HAP-1 (cell line): ENCODE data around the gene OSTM1.

Experiments
- DNase-seq, 2 experiments: peaks; one replicate each; pipeline ENCODE4 v3.0.0-alpha.2; 2016 to 2020; ENCODE audit warnings: low spot score in 2 of 2
- H3K27me3 ChIP-seq: fragments of 250-450 bp; sonication (Bioruptor Pico); 2 replicates; pipeline ENCODE4 v1.5.1; 2020; ENCODE audit warnings: low read depth, mild to moderate bottlenecking, moderate library complexity
- H3K36me3 ChIP-seq: fragments of 250-450 bp; sonication (Bioruptor Pico); replicated peaks from 2 replicates; pipeline ENCODE4 v1.5.1; 2020; ENCODE audit warnings: mild to moderate bottlenecking
- H3K4me1 ChIP-seq: fragments of 250-450 bp; sonication (Bioruptor Pico); 2 replicates; pipeline ENCODE4 v1.5.1; 2020; ENCODE audit warnings: mild to moderate bottlenecking
- H3K4me3 ChIP-seq: fragments of 250-450 bp; sonication (Bioruptor Pico); 2 replicates; pipeline ENCODE4 v1.5.1; 2020; ENCODE audit warnings: mild to moderate bottlenecking, moderate library complexity
- H3K9me3 ChIP-seq: fragments of 250-450 bp; sonication (Bioruptor Pico); 2 replicates; pipeline ENCODE4 v1.5.1; 2020; ENCODE audit warnings: mild to moderate bottlenecking, moderate library complexity
- in situ Hi-C: fragments of 300-500 bp; cut with MboI; formaldehyde crosslinking; loops from 3 replicates; pipeline ENCODE4 v1.14.3; 2020; ENCODE audit warnings: low sequenced_read_pairs, inconsistent platforms, mixed read lengths

The OSTM1 gene

GRCh38 chr6:108114841-108115597 lies 40.5 kb upstream of the OSTM1 start:
- DNase-seq, result no peak
- Histone ChIP-seq H3K4me3 (no peak overlapping the region), H3K36me3 (no peaks in the 10 kb centered on the region), H3K9me3 (no peaks in the 10 kb centered on the region), H3K27me3 (no peaks in the 10 kb centered on the region), H3K4me1 (no peaks in the 10 kb centered on the region; the same call in 1 of the 2 replicates)
- in situ Hi-C loops, result loop anchor here (5.0 to 25.0 kb wide), 3 partner anchors 380 to 947 kb away; no protein-coding TSS in a partner anchor

- Histone ChIP-seq H3K36me3 (no peaks in the 10 kb centered on the region), H3K4me1 (no peaks in the 10 kb centered on the region; the same call in 1 of the 2 replicates), H3K4me3 (no peak overlapping the region), H3K27me3 (no peaks in the 10 kb centered on the region), H3K9me3 (no peaks in the 10 kb centered on the region; the same call in 1 of the 2 replicates)
- in situ Hi-C loops, result loop anchor here (5.0 to 25.0 kb wide), 3 partner anchors 381 to 948 kb away; no protein-coding TSS in a partner anchor
- DNase-seq, result peak; percentile 68 to 69
Measured at GRCh38 chr6:108113557-108114519, 39.3 kb upstream of the OSTM1 start.

GRCh38 chr6:108108374-108108773 lies 33.8 kb upstream of the OSTM1 start:
- H3K36me3 ChIP-seq, result no peaks in the 10 kb centered on the region
- DNase-seq, result no peak
- no peaks in the 10 kb centered on the region; the same call in 1 of the 2 replicates for H3K9me3 ChIP-seq
- no peaks in the 10 kb centered on the region for H3K27me3 ChIP-seq
- no peak overlapping the region for H3K4me3 ChIP-seq
- no peaks in the 10 kb centered on the region for H3K4me1 ChIP-seq
- in situ Hi-C loops, result loop anchor here (25.0 kb wide), 1 partner anchor 954 kb away; no protein-coding TSS in a partner anchor

GRCh38 chr6:108107102-108107501 lies 32.6 kb upstream of the OSTM1 start:
- no peaks in the 10 kb centered on the region for H3K4me1 ChIP-seq
- in situ Hi-C loops, result loop anchor here (25.0 kb wide), 1 partner anchor 955 kb away; no protein-coding TSS in a partner anchor
- H3K9me3 ChIP-seq, result no peaks in the 10 kb centered on the region; the same call in 1 of the 2 replicates
- DNase-seq, result no peak
- no peaks in the 10 kb centered on the region for H3K27me3 ChIP-seq
- no peak overlapping the region for H3K4me3 ChIP-seq
- no peaks in the 10 kb centered on the region for H3K36me3 ChIP-seq

- Histone ChIP-seq H3K9me3 (no peaks in the 10 kb centered on the region; the same call in 1 of the 2 replicates), H3K4me1 (no peaks in the 10 kb centered on the region), H3K36me3 (no peaks in the 10 kb centered on the region), H3K27me3 (no peaks in the 10 kb centered on the region), H3K4me3 (no peak overlapping the region)
- no peak for DNase-seq
- in situ Hi-C loops, result loop anchor here (25.0 kb wide), 1 partner anchor 956 kb away; no protein-coding TSS in a partner anchor
Measured at GRCh38 chr6:108106694-108107093, 32.2 kb upstream of the OSTM1 start.

GRCh38 chr6:108106261-108106660 lies 31.7 kb upstream of the OSTM1 start:
- Histone ChIP-seq H3K36me3 (no peaks in the 10 kb centered on the region), H3K4me1 (no peaks in the 10 kb centered on the region), H3K27me3 (no peaks in the 10 kb centered on the region), H3K9me3 (no peaks in the 10 kb centered on the region; the same call in 1 of the 2 replicates), H3K4me3 (no peak overlapping the region)
- in situ Hi-C loops, result loop anchor here (25.0 kb wide), 1 partner anchor 956 kb away; no protein-coding TSS in a partner anchor
- peak; percentile 52 to 53 for DNase-seq

GRCh38 chr6:108105571-108105970 lies 31.0 kb upstream of the OSTM1 start:
- no peak for DNase-seq
- no peaks in the 10 kb centered on the region for H3K36me3 ChIP-seq
- no peaks in the 10 kb centered on the region for H3K4me1 ChIP-seq
- H3K4me3 ChIP-seq, result no peak overlapping the region
- in situ Hi-C loops, result loop anchor here (25.0 kb wide), 1 partner anchor 957 kb away; no protein-coding TSS in a partner anchor
- no peaks in the 10 kb centered on the region for H3K27me3 ChIP-seq
- no peaks in the 10 kb centered on the region; the same call in 1 of the 2 replicates for H3K9me3 ChIP-seq

- Histone ChIP-seq H3K4me3 (no peak overlapping the region), H3K36me3 (no peaks in the 10 kb centered on the region), H3K9me3 (no peaks in the 10 kb centered on the region), H3K4me1 (no peaks in the 10 kb centered on the region), H3K27me3 (peaks cover 4% of the 10 kb centered on the region)
- in situ Hi-C loops, result loop anchor here (25.0 kb wide), 1 partner anchor 959 kb away; no protein-coding TSS in a partner anchor
- DNase-seq, result no peak
Measured at GRCh38 chr6:108102965-108103364, 28.4 kb upstream of the OSTM1 start.

GRCh38 chr6:108100003-108100402 lies 25.5 kb upstream of the OSTM1 start:
- Histone ChIP-seq H3K4me3 (no peak overlapping the region), H3K36me3 (no peaks in the 10 kb centered on the region), H3K9me3 (no peaks in the 10 kb centered on the region), H3K4me1 (no peaks in the 10 kb centered on the region), H3K27me3 (peaks cover 4% of the 10 kb centered on the region)
- no peak for DNase-seq
- in situ Hi-C loops, result loop anchor here (25.0 kb wide), 1 partner anchor 962 kb away; no protein-coding TSS in a partner anchor

GRCh38 chr6:108097882-108098281 lies 23.3 kb upstream of the OSTM1 start:
- no peak overlapping the region for H3K4me3 ChIP-seq
- in situ Hi-C loops, result no loop called here
- no peak for DNase-seq

GRCh38 chr6:108093781-108094300 lies 19.3 kb upstream of the OSTM1 start:
- no peaks in the 10 kb centered on the region for H3K4me1 ChIP-seq
- no peaks in the 10 kb centered on the region for H3K36me3 ChIP-seq
- H3K27me3 ChIP-seq, result no peaks in the 10 kb centered on the region
- H3K4me3 ChIP-seq, result no peak overlapping the region
- no peak for DNase-seq
- no peaks in the 10 kb centered on the region for H3K9me3 ChIP-seq
- in situ Hi-C loops, result no loop called here

More at GRCh38 chr6:108097882-108098281, 23.3 kb upstream of the OSTM1 start:
- peaks cover 4% of the 10 kb centered on the region for H3K27me3 ChIP-seq
- no peaks in the 10 kb centered on the region for H3K36me3 ChIP-seq
- no peaks in the 10 kb centered on the region for H3K4me1 ChIP-seq
- H3K9me3 ChIP-seq, result no peaks in the 10 kb centered on the region

- H3K4me1 ChIP-seq, result 0 out of 2 replicates have a peak, but pooled peaks cover 4% of the 10 kb centered on the region
- no peak for DNase-seq
- in situ Hi-C loops, result no loop called here
- H3K4me3 ChIP-seq, result no peak overlapping the region
- H3K36me3 ChIP-seq, result no peaks in the 10 kb centered on the region
- no peaks in the 10 kb centered on the region for H3K9me3 ChIP-seq
- H3K27me3 ChIP-seq, result no peaks in the 10 kb centered on the region
Measured at GRCh38 chr6:108091288-108091687, 16.7 kb upstream of the OSTM1 start.

GRCh38 chr6:108083349-108083748 lies 8.8 kb upstream of the OSTM1 start:
- in situ Hi-C loops, result no loop called here
- Histone ChIP-seq H3K9me3 (no peaks in the 10 kb centered on the region), H3K4me1 (0 out of 2 replicates have a peak, but pooled peaks cover 1% of the 10 kb centered on the region), H3K4me3 (no peak overlapping the region), H3K27me3 (no peaks in the 10 kb centered on the region), H3K36me3 (no peaks in the 10 kb centered on the region)
- DNase-seq, result no peak
